OCI-LY1 (cell line): ENCODE results near the gene KIAA1755.

Source experiments
- H2AFZ ChIP-seq: fragments of 200-600 bp; sonication (generic), shearing (Covaris generic); 2 replicates; pipeline ENCODE4 v1.6.0; 2014; ENCODE audit warnings: antibody characterized with exemption, mild to moderate bottlenecking, low read length
- H3F3A ChIP-seq: fragments of 200-600 bp; sonication (generic), shearing (Covaris generic); 2 replicates; pipeline ENCODE4 v1.6.0; 2014; ENCODE audit warnings: mild to moderate bottlenecking, antibody characterized with exemption, low read length, moderate library complexity; ENCODE audit not compliant: insufficient read depth
- H3K27ac ChIP-seq: fragments of 200-600 bp; sonication (generic); 2 replicates; pipeline ENCODE4 v1.5.1; 2014; ENCODE audit warnings: low read length, mixed run types, mild to moderate bottlenecking, low read depth; ENCODE audit not compliant: poor library complexity, severe bottlenecking
- H3K27me3 ChIP-seq: fragments of 200-600 bp; sonication (generic); 2 replicates; pipeline ENCODE4 v1.6.0; 2014; ENCODE audit warnings: antibody characterized with exemption, mild to moderate bottlenecking, low read length, moderate library complexity; ENCODE audit not compliant: insufficient read depth
- H3K36me3 ChIP-seq: fragments of 200-600 bp; sonication (generic); 2 replicates; pipeline ENCODE4 v1.6.1; 2014; ENCODE audit warnings: mild to moderate bottlenecking, antibody characterized with exemption, low read length, moderate library complexity, mixed read lengths; ENCODE audit not compliant: insufficient read depth
- H3K4me1 ChIP-seq: fragments of 200-600 bp; sonication (generic); 2 replicates; pipeline ENCODE4 v1.5.1; 2014; ENCODE audit warnings: mild to moderate bottlenecking, low read length, moderate library complexity; ENCODE audit not compliant: insufficient read depth, severe bottlenecking
- H3K4me2 ChIP-seq: fragments of 200-600 bp; sonication (generic), shearing (Covaris generic); 2 replicates; pipeline ENCODE4 v1.6.1; 2014; ENCODE audit warnings: low read length
- H3K4me3 ChIP-seq: fragments of 200-600 bp; sonication (generic); 2 replicates; pipeline ENCODE4 v1.5.1; 2014; ENCODE audit warnings: low read length, low read depth, mild to moderate bottlenecking, mixed read lengths; ENCODE audit not compliant: poor library complexity, severe bottlenecking
- H3K79me2 ChIP-seq: fragments of 200-600 bp; shearing (Covaris generic); 2 replicates; pipeline ENCODE4 v1.6.1; 2016; ENCODE audit warnings: mixed run types, low read length, mixed read lengths; ENCODE audit not compliant: insufficient read depth
- H3K9ac ChIP-seq: fragments of 200-600 bp; sonication (generic), shearing (Covaris generic); 2 replicates; pipeline ENCODE4 v1.6.1; 2014; ENCODE audit warnings: mild to moderate bottlenecking, low read length, mixed read lengths
- H3K9me2 ChIP-seq: fragments of 200-600 bp; sonication (generic), shearing (Covaris generic); 2 replicates; pipeline ENCODE4 v1.6.1; 2014; ENCODE audit warnings: low read depth, mild to moderate bottlenecking, low read length, mixed read lengths
- H3K9me3 ChIP-seq: fragments of 200-600 bp; shearing (Covaris generic); 2 replicates; pipeline ENCODE4 v1.6.1; 2014; ENCODE audit warnings: low read length, mixed read lengths
- H4K20me1 ChIP-seq: fragments of 200-600 bp; sonication (generic), shearing (Covaris generic); 2 replicates; pipeline ENCODE4 v1.6.0; 2016; ENCODE audit warnings: mild to moderate bottlenecking, low read length; ENCODE audit not compliant: insufficient read depth
- CTCF ChIP-seq: fragments of 200-600 bp; sonication (generic), shearing (Covaris generic); IDR thresholded peaks from 2 replicates; pipeline ENCODE4 v1.5.1; 2017; ENCODE audit warnings: mild to moderate bottlenecking, antibody characterized with exemption, low read length, moderate library complexity, mixed read lengths
- EZH2 ChIP-seq: fragments of 200-600 bp; sonication (generic), shearing (Covaris generic); IDR thresholded peaks from 2 replicates; pipeline ENCODE4 v1.8.0; 2017; ENCODE audit warnings: borderline replicate concordance, mixed run types, mild to moderate bottlenecking, antibody characterized with exemption, low read length, moderate library complexity, mixed read lengths

Gene KIAA1755

GRCh38 chr20:38197619-38198018 lies 62.9 kb downstream of the KIAA1755 start:
- Histone ChIP-seq H3K4me3 (no peak overlapping the region), H3K79me2 (no peaks in the 10 kb centered on the region), H3K9me3 (no peaks in the 10 kb centered on the region), H3K27me3 (no peaks in the 10 kb centered on the region), H3K4me2 (no peak overlapping the region), H3K4me1 (no peaks in the 10 kb centered on the region), H3K9me2 (no peaks in the 10 kb centered on the region), H3K36me3 (no peaks in the 10 kb centered on the region), H3F3A (no peaks in the 10 kb centered on the region), H3K27ac (no peak overlapping the region), H2AFZ (no peak overlapping the region), H4K20me1 (no peaks in the 10 kb centered on the region), H3K9ac (no peak overlapping the region)
- TF ChIP-seq CTCF (no peak), EZH2 (no peak)

- no peak overlapping the region for H3K27ac ChIP-seq
- H3K79me2 ChIP-seq, result no peaks in the 10 kb centered on the region
- no peak overlapping the region for H3K4me2 ChIP-seq
- no peaks in the 10 kb centered on the region for H3K36me3 ChIP-seq
- H3K9me3 ChIP-seq, result no peaks in the 10 kb centered on the region
- no peaks in the 10 kb centered on the region for H3F3A ChIP-seq
- TF ChIP-seq CTCF (no peak), EZH2 (no peak)
- no peaks in the 10 kb centered on the region for H3K27me3 ChIP-seq
- no peaks in the 10 kb centered on the region for H4K20me1 ChIP-seq
- no peak overlapping the region for H3K4me3 ChIP-seq
- no peak overlapping the region for H3K9ac ChIP-seq
- H3K4me1 ChIP-seq, result no peaks in the 10 kb centered on the region
- no peak overlapping the region for H2AFZ ChIP-seq
- H3K9me2 ChIP-seq, result no peaks in the 10 kb centered on the region
These were observed 63.3 kb downstream of the KIAA1755 start for GRCh38 chr20:38197217-38197616.

- Histone ChIP-seq H3K4me2 (no peak overlapping the region), H4K20me1 (no peaks in the 10 kb centered on the region), H3K36me3 (no peaks in the 10 kb centered on the region), H3K27ac (no peak overlapping the region), H3K9me3 (no peaks in the 10 kb centered on the region), H3K27me3 (no peaks in the 10 kb centered on the region), H2AFZ (no peak overlapping the region), H3K4me1 (no peaks in the 10 kb centered on the region), H3K4me3 (no peak overlapping the region), H3K9ac (no peak overlapping the region), H3K79me2 (no peaks in the 10 kb centered on the region), H3F3A (no peaks in the 10 kb centered on the region), H3K9me2 (no peaks in the 10 kb centered on the region)
- no peak for TF ChIP-seq EZH2
- no peak for TF ChIP-seq CTCF
These were observed 63.9 kb downstream of the KIAA1755 start for GRCh38 chr20:38196592-38196991.
